Inflammatory macrophage treated with lipopolysaccharide for 4 hours (primary cell): Measurements from ENCODE around the gene PHLDB3.
"Not testable (repeated sequence)": the region's sequence is repeated elsewhere in the genome, so short reads cannot be mapped to it uniquely, and the experiment has no call there.

ENCODE experiments used
- DNase-seq: peaks from one replicate; pipeline ENCODE4 v3.0.0-alpha.2; 2020

The PHLDB3 gene

GRCh38 chr19:43439032-43439708, 65.4 kb downstream of the PHLDB3 start:
- DNase-seq = peak; percentile 78

DNA sequence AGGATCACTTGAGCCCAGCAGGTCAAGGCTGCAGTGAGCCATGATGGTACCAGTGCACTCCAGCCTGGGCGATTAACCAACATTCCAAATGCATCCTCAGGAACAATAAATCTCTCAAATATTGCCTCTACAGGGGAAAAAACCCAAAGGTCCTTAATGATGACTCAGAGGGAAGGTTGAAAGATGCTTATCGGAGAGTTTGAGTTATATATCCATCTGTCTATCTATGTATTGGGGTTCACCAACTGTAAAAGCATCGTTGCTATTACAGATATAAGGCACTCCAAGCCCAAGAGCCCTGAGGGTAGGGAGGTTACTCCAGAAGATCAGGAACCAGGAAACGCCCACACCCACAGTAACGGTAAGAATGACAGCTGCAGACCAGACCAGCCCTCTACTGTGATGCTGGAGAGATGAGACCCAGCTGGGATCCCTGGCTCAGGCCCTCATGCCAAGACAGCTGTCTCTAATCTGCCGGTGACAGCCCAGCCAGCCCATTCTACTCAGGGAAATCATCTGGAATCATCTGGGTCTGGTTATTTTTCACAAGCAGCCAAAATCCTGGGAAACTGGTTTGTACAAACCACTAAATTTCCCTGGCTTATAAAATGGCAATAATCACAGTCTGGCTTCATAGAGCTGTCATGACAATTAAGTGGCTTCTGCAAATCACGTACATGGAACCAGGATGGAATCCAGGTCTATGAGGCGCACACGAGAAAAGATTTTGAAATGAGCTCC, 66.1 kb downstream of the PHLDB3 start:
- DNase-seq = no peak

GRCh38 chr19:43437712-43438111, 66.8 kb downstream of the PHLDB3 start:
- DNase-seq = no peak

- DNase-seq = not testable (repeated sequence)
Observed at GRCh38 chr19:43437284-43437683, 67.3 kb downstream of the PHLDB3 start.

GRCh38 chr19:43435775-43436174, 68.8 kb downstream of the PHLDB3 start:
- DNase-seq = no peak

GRCh38 chr19:43433689-43434088, 70.9 kb downstream of the PHLDB3 start:
- DNase-seq = no peak

- no peak for DNase-seq
Observed at GRCh38 chr19:43433358-43433673, 71.2 kb downstream of the PHLDB3 start.

DNA sequence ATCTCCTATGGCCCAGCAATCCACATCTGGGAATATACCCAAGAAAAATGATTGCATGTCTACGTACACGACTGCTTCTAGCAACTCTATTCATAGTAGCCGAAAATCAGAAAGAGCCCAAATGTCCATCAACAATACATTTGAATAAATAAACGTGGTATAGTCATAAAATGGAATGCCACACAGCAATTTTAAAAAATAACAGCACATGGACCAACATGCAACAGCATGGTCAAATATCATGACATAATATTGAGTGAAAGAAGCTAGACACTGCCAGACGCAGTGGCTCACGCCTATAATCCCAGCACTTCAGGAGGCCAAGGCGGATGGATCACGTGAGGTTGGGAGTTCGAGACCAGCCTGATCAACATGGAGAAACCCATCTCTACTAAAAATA, 73.6 kb downstream of the PHLDB3 start:
- no peak for DNase-seq

DNA sequence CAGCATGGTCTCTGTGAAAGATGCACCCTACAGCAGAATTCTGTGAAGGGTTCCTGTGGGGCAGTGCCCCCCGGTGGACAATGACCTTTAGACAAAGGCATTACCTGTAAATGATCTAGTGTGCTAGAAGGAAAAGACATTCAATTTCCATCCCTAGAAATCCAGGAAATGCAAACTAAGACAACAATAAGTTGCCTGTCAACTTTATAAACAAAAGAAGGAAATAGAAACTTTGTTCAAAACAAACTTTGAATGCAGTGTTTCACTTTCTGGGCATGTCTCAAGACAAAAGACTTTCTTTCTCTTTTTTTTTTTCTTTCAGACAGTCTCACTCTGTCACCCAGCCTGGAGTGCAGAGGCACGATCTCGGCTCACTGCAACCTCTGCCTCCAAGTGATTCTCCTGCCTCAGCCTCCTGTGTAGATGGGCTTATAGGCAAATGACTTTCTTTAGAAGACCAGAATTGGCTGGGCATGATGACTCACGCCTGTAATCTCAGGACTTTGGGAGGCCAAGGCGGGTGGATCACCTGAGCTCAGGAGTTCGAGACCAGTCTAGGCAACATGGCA, 74.3 kb downstream of the PHLDB3 start:
- DNase-seq = peak; percentile 83

- DNase-seq = no peak
Observed at GRCh38 chr19:43429395-43429794, 75.2 kb downstream of the PHLDB3 start.

- DNase-seq = no peak
Observed at GRCh38 chr19:43425567-43426392, 78.8 kb downstream of the PHLDB3 start.
